GM18951 (cell line): ENCODE data around the gene EXTL2.
A peak's percentile ranks its signal among the peaks of the same experiment; 100 is the strongest.
"Not testable (repeated sequence)": the region's sequence is repeated elsewhere in the genome, so short reads cannot be mapped to it uniquely, and the experiment has no call there.

ENCODE experiments used
- POLR2A ChIP-seq: IDR thresholded peaks from 4 replicates; pipeline ENCODE4 v1.6.1; 2011; ENCODE audit warnings: mild to moderate bottlenecking; ENCODE audit not compliant: insufficient read length, insufficient read depth; ENCODE audit errors: extremely low read depth
- in situ Hi-C: fragments of 300-500 bp; cut with MboI; formaldehyde crosslinking; loops from one replicate; pipeline ENCODE4 v1.12.0; 2022; ENCODE audit warnings: low sequenced_read_pairs, mixed read lengths, inconsistent platforms; ENCODE audit not compliant: unreplicated experiment

Gene EXTL2, protein sequence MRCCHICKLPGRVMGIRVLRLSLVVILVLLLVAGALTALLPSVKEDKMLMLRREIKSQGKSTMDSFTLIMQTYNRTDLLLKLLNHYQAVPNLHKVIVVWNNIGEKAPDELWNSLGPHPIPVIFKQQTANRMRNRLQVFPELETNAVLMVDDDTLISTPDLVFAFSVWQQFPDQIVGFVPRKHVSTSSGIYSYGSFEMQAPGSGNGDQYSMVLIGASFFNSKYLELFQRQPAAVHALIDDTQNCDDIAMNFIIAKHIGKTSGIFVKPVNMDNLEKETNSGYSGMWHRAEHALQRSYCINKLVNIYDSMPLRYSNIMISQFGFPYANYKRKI

DNA sequence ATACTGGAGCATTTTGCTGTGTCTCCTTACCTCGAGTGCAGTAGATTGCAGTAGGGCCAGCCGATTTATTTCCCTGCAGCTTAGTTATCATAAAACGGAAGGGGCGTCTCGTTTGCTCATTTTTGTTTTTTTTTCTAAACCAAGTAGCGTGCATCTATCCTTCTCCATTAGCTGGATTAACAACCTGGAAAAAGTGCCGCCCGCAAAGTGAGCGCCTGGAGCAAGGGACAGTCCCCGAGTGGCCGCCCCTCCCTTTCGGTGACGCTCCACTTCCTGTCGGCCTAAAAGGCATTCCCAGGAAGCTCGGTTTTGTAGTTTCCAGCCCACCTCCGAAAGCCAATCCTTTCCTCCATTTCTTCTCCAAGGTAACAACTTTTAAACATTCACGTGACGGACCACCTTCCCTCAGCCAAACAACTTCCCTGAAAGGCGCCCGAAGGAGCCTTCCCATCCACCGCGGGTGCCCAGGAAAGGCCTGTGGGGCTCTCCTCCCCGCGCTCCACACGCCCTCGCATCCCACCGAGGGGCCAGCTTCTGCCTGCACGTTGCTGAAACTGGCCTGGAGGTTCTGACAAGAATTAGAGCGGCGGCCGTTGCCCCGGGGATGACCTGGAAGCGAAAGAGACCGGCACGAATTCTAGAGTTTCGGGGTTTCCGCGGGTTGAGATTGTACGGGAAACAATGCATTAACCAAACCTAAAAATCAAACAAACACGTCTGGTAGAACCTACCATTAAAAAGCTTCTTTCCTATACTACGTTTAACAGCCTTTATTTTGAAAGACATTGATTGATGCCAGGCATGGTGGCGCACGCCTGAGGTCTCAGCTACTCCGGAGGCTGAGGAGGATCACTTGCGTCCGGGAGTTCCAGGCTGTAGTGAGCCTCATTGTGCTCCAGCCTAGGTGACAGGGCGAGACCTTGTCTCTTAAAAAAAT is at the start of gene EXTL2:
Gene EXTL2, minus strand, starts transcription at position 240 of the 937 bp plus-strand sequence. CDS start 6,085 bp downstream, outside the sequence.
- in situ Hi-C loops, result no loop called here
- TF ChIP-seq POLR2A, result peak; percentile 44

DNA sequence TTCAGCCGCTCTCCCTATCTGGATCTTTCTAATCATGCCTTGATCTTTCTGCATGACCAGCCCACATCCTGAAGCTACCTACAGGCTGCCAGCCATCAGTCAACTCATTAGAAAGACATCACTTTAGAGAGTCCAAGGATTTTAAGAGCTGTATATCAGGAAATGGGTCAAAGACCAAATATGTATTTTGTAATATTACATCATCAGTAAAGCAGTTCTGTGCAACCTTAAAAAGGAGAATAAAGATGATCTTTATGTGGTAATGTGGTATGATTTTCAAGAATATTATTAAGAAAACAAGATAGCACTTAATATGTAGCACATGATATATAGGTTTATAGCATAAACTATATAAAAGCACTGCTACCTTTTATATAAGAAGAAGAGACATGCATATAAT is 48.9 kb upstream of the EXTL2 start:
- TF ChIP-seq POLR2A, result no peak
- in situ Hi-C loops, result no loop called here

DNA sequence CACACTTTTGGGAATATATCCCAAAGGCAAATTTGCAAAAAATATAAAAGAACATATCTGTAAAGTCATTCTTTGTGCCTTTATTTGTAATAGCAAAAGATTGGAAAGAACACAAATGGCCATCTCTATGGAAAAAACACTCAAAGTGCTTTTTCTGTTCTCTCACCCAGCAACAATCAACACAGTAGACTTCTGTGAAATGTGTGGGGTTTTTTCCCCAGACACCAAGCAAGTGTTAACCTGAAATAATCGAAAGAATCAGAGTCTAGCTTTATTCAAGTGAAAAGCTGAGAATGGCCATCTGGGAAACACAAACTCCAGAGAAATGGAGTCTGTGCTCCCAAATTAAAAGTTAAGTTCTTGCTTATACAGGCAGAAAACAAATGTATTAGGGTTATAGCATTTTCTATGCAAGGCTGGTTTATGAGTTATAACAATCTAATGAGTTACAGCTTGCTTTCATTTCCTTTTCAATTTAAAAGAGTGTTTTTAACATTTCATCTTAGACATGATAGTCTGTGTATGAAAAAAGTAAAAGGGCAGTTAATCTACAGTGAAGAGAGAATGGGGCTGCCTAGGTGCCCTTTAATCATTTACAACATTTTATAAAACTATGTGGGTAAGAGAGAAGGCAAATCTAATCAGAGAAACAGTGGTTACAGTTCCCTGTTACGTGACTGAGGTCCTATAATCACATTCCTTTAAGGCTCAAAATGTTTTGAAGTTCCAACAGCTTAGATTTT is 47.8 kb upstream of the EXTL2 start:
- in situ Hi-C loops, result no loop called here
- no peak for TF ChIP-seq POLR2A

DNA sequence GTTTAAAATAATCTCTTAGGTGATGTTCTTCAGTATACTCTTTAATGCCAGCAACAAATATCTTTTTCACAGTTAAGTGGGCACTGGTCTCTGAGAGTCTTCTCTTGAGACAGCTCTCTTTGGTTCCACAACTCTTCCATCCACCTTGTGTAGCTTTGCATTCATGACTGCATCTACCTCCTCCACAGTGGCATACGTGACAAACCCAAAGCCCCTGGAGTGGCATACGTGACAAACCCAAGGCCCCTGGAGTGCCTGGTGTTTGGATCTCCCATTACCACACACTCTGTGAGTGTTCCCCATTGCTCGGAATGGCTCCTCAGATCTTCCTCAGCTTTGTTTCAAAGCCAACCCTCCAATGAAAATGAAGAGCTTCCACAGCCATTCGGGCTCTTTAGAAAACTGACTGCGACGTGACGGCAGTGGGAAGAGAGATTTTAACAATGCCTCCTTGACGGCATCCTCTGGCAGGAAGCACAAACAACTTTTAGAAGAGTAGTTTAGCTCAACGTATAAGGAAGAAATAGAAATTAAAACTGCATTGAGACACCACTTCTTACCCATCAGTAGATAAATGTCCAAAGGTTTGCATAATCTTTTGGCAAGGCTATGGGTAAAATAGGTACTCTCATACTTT is 47.1 kb upstream of the EXTL2 start:
- no peak for TF ChIP-seq POLR2A
- in situ Hi-C loops, result no loop called here

DNA sequence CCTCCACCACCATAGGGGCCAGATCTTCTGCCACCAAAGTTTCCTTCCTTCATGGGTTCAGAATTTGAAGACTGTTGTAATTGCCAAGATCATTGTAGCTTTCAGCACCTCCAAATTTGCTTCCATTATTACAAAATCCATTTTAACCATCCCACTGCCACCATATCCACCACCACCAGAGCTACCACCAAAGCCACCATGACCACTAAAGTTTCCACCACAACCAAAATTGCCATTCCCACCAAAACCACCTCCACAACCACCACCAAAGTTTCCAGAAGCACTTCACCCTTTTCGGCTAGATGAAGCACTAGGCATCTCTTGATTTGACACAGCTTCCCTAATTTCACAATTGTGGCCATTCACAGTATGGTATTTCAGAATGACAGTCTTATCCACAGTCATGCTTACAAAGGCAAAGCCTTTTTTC is 46.5 kb upstream of the EXTL2 start:
- in situ Hi-C loops, result no loop called here
- TF ChIP-seq POLR2A, result no peak

DNA sequence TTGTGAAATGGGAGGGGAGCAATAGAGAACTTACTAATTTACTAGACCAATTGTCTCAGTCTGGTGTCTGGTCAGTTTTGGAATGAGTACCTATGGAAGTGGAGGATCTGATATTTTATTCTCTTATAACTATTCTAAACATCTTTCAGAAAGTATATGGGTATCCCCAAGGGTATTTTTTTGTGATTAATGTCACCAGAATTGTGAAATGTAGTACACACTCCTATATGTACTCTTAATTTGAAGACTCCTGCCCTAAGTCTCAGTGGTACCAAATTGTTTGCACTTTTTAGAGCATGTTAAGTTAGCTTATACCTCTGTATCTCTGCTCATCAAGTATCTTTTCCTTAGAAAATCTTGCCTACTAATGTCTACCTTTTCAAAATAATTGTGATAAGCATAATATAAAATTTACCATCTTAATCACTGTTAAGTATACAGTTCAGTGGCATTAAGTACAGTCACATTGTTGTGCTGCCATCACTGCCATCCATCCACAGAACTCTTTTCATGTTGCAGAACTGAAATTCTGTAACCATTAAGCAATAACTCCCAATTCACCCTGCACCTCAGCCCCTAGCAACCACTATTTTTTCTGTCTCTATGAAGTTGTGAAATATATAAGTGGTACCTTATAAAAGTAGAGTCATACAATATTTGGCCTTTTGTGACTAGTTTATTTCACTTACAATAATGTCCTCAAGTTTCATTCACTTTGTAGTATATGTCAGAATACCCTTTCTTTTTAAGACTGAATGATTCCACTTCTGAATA is 41.7 kb upstream of the EXTL2 start:
- no peak for TF ChIP-seq POLR2A
- in situ Hi-C loops, result no loop called here

DNA sequence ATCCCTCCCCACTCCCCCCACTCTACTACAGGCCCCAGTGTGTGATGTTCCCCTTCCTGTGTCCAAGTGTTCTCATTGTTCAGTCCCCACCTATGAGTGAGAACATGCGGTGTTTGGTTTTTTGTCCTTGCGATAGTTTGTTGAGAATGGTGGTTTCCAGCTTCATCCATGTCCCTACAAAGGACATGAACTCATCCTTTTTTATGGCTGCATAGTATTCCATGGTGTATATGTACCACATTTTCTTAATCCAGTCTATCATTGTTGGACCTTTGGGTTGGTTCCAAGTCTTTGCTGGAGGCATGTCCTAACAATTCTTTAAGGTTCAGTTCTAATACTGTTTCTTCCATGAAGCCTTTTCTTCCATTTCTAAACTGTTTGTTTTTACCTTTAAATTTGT is 38.9 kb upstream of the EXTL2 start:
- in situ Hi-C loops, result not testable (repeated sequence)

DNA sequence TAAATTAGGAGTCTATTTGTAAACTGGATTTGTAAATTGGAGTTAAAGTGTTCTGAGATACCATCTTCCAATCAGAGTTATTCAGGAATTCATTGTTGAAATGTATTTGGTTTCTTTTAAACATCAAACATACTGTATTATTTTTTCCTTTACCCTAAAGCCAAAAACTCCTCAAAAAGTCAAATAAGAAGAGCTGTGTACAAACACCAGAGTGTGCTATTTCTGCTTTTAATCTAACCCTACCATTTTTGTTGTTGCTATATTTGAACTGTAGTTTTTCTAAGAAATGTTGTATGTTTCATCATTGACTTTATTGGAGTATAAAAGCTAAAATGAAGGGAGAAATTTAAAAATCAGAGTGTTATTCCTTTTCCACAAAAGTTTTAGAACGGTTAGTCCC is 37.1 kb upstream of the EXTL2 start:
- in situ Hi-C loops, result no loop called here

DNA sequence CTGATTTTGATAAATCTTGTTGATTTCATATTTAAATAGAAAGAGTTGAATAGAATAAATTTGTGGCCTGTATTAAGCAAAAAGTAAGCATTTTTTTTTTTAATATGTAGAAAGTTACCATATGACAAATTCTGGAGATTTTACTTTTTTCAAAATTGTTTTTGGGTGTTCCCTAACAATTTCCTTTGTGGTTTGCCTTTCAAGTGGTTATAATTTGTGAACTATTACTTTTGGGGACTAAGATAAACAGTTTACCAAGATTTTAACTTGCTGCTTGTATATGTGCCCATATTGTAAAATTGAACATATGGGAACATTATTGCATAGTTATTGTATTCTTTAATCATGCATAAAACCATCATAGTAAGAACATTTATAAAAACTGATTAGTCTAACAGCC is 35.9 kb upstream of the EXTL2 start:
- no peak for TF ChIP-seq POLR2A

More for the DNA sequence above, 37.1 kb upstream of the EXTL2 start:
- TF ChIP-seq POLR2A, result no peak

DNA sequence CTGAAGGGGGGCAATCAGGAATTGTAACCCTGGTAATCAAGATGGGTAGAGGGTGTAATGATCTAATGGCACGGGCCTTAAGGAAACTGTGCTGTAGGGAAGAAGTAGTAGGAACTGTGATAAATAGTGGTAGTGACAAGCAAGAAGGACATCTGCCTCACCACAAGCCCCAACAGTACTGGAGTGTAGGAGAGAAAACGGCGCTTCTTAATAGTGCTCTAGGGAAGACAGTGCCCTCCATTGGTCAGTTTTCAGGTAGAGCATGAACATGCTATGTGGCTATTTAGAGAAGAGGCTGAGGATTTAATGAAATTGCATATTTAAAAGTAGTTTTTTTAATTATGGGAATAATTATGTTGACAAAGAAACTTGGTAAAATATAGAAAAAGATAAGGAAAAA is 33.5 kb upstream of the EXTL2 start:
- in situ Hi-C loops, result loop anchor here (5.0 kb wide), 1 partner anchor 364 kb away; no protein-coding TSS in a partner anchor
- no peak for TF ChIP-seq POLR2A

More for the DNA sequence above, 35.9 kb upstream of the EXTL2 start:
- in situ Hi-C loops, result no loop called here

DNA sequence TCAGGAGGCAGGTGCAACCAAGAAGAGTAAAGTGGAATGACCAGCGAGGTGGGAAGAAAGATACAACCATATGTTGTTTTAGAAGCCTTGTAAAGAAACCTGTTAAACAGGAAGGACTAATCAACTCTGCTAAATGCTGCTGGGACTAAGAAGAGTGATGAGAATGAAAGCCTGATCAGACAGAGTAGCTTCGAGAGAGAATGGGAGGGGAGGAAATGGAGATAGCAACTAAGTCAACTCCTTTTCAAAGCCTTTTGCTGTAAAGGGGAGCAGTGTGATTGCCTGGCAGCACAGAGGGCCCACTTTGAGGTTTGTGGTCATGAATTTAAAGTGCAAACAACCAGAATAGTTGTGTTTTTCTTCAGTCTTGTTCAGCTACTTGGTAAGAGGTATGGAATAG is 32.6 kb upstream of the EXTL2 start:
- TF ChIP-seq POLR2A, result no peak
- in situ Hi-C loops, result loop anchor here (5.0 kb wide), 1 partner anchor 365 kb away; no protein-coding TSS in a partner anchor

DNA sequence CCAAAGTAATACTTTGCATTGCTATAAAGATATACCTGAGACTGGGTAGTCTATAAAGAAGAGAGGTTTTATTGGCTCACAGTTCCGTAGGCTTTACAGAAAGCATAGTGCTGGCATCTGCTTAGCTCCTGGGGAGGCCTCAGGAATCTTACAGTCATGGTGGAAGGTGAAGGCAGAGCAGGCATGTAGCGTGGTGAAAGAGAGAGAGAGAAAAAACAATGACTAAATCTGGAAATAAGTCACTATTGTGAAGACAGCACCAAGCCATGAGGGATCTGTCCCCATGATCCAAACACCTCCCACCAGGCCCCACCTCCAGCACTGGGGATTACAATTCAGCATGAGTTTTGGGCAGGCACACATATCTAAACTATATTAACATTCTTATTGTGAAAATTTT is 31.6 kb upstream of the EXTL2 start:
- in situ Hi-C loops, result loop anchor here (5.0 kb wide), 1 partner anchor 366 kb away; no protein-coding TSS in a partner anchor
- TF ChIP-seq POLR2A, result no peak
